K562 (cell line): Measurements from ENCODE around the gene SPAG4. TPM values are rescaled to one million over a fixed set of nuclear protein-coding genes. Genes with fewer than 3 reads are reported as not detected.

Source experiments
- ATAC-seq: fragments of 200-7000 bp; cut with Tn5 transposase; 3 replicates; pipeline ENCODE4 v1.9.1; 2020; ENCODE audit warnings: moderate library complexity
- BruUV-seq: library from RNA; stranded (reverse); fragments of 400-500 nt; replicated peaks from 2 replicates; lab custom pipeline; 2021; lab: Mats Ljungman, UMichigan
- CTCF ChIA-PET: fragments of 300-600 bp; formaldehyde crosslinking; extraction: SDS; loops from one replicate; lab custom pipeline; 2021; ENCODE audit warnings: low intra/inter-chr PET ratio; lab: Yijun Ruan, JAX
- POLR2A ChIA-PET: fragments of 300-600, 350-650 bp; sonication (Branson Sonifier 250); formaldehyde crosslinking; extraction: SDS; loops from one replicate; lab custom pipeline; 2021; ENCODE audit warnings: antibody characterized with exemption, inconsistent platforms; lab: Yijun Ruan, JAX
- DNase-seq, 4 experiments: peaks; one replicate each; pipeline versions ENCODE4 v3.0.0 to v3.0.0-alpha.2; 2011 to 2018; ENCODE audit warnings: low spot score in 3 of 4, mixed read lengths in 3 of 4; ENCODE audit errors: extremely low read depth in 1 of 4
- FAIRE-seq: peaks from 2 replicates; lab custom pipeline; 2011; peaks lifted over from hg19 to GRCh38; lab: Jason Lieb, UNC
- H2AFZ ChIP-seq: 2 replicates; pipeline ENCODE4 v1.6.0; 2011; ENCODE audit warnings: low read depth, low read length, control low read depth, inconsistent platforms
- H3K27ac ChIP-seq: fragments of 200-600 bp; 3 replicates; pipeline ENCODE4 v1.8.0; 2011; ENCODE audit warnings: low read depth, mild to moderate bottlenecking, control low read depth, inconsistent platforms, low read length, moderate library complexity, mixed read lengths; ENCODE audit errors: extremely low read depth
- H3K27me3 ChIP-seq, 2 experiments: fragments of 300-600 bp in 1 of 2; 2 replicates in 1 of 2; 3 replicates in 1 of 2; pipeline versions ENCODE4 v1.6.0 to v1.8.0; 2011; ENCODE audit warnings: inconsistent platforms in 2 of 2, low read length in 2 of 2, mild to moderate bottlenecking in 1 of 2, mixed read lengths in 1 of 2, moderate library complexity in 1 of 2; ENCODE audit not compliant: control insufficient read depth in 2 of 2, insufficient read depth in 2 of 2
- H3K36me3 ChIP-seq: fragments of 300-600 bp; 3 replicates; pipeline ENCODE4 v1.8.0; 2011; ENCODE audit warnings: mild to moderate bottlenecking, low read length, inconsistent platforms; ENCODE audit not compliant: control insufficient read depth, insufficient read depth
- H3K4me1 ChIP-seq, 2 experiments: fragments of 200-600 bp in 1 of 2; replicated peaks in 1 of 2; 2 replicates in 1 of 2; 3 replicates in 1 of 2; pipeline versions ENCODE4 v1.5.1 to v1.8.0; 2011; ENCODE audit warnings: inconsistent platforms in 2 of 2, low read length in 2 of 2, mild to moderate bottlenecking in 1 of 2, mixed read lengths in 1 of 2, moderate library complexity in 1 of 2; ENCODE audit not compliant: control insufficient read depth in 2 of 2, insufficient read depth in 2 of 2
- H3K4me2 ChIP-seq: 2 replicates; pipeline ENCODE4 v1.6.1; 2011; ENCODE audit warnings: low read length, control low read depth, inconsistent platforms, mixed read lengths; ENCODE audit not compliant: insufficient read depth
- H3K4me3 ChIP-seq: fragments of 200-600 bp; sonication (generic), shearing (Covaris generic); 2 replicates; pipeline ENCODE4 v1.5.1; 2016; ENCODE audit warnings: control low read depth, inconsistent platforms
- H3K79me2 ChIP-seq: fragments of 200-600 bp; 3 replicates; pipeline ENCODE4 v1.8.0; 2011; ENCODE audit warnings: low read length, inconsistent platforms; ENCODE audit not compliant: control insufficient read depth, insufficient read depth
- H3K9ac ChIP-seq, 2 experiments: 2 replicates each; pipeline versions ENCODE4 v1.6.0 to v1.6.1; 2011; ENCODE audit warnings: low read depth in 2 of 2, low read length in 2 of 2, control low read depth in 1 of 2, inconsistent platforms in 1 of 2, mild to moderate bottlenecking in 1 of 2, mixed read lengths in 1 of 2; ENCODE audit not compliant: insufficient read depth in 1 of 2
- H3K9me1 ChIP-seq: one replicate; pipeline ENCODE4 v1.6.0; 2011; ENCODE audit warnings: inconsistent platforms, mild to moderate bottlenecking, low read length, moderate library complexity; ENCODE audit not compliant: control insufficient read depth, insufficient read depth
- H3K9me3 ChIP-seq: replicated peaks from 2 replicates; pipeline ENCODE4 v1.5.1; 2011; ENCODE audit warnings: low read depth, low read length, inconsistent platforms; ENCODE audit not compliant: control insufficient read depth, insufficient read depth
- H4K20me1 ChIP-seq: replicated peaks from 2 replicates; pipeline ENCODE4 v1.6.1; 2011; ENCODE audit warnings: low read length, inconsistent platforms, mixed read lengths; ENCODE audit not compliant: control insufficient read depth, insufficient read depth
- EGR1 ChIP-seq: fragments of 450-650 bp; conservative IDR thresholded peaks from 2 replicates; pipeline ENCODE4 v1.6.1; 2017; ENCODE audit warnings: mild to moderate bottlenecking
- ESRRA ChIP-seq: fragments of 450-650 bp; IDR thresholded peaks from 2 replicates; pipeline ENCODE4 v1.6.1; 2014; ENCODE audit warnings: low read depth, mild to moderate bottlenecking, moderate library complexity, borderline replicate concordance
- POLR2B ChIP-seq: fragments of 450-650 bp; IDR thresholded peaks from 2 replicates; pipeline ENCODE4 v1.6.1; 2018; ENCODE audit warnings: low read depth; ENCODE audit not compliant: partially characterized antibody
- SMAD4 ChIP-seq: fragments of 250-450 bp; sonication (Bioruptor Pico); conservative IDR thresholded peaks from 2 replicates; pipeline ENCODE4 v1.8.0; 2021; ENCODE audit warnings: inconsistent platforms, mild to moderate bottlenecking, moderate library complexity
- U2AF1 ChIP-seq: fragments of 200-400 bp; formaldehyde crosslinking; optimal IDR thresholded peaks from 2 replicates; pipeline ENCODE3; 2017; ENCODE audit warnings: mild to moderate bottlenecking, low read depth, low read length, moderate library complexity
- ZNF253 ChIP-seq: fragments of 250-450 bp; sonication (Bioruptor Pico); conservative IDR thresholded peaks from 2 replicates; pipeline ENCODE4 v1.6.1; 2021; ENCODE audit warnings: mild to moderate bottlenecking
- WGBS: fragments of 100-300 bp; shearing (Covaris generic); methylation state at CpG from one replicate; pipeline ENCODE4 v1.1.6; 2016; ENCODE audit warnings: low coverage, mixed read lengths; ENCODE audit not compliant: insufficient coverage; ENCODE audit errors: missing lambda C conversion rate; 5-methylcytosine and 5-hydroxymethylcytosine counted together
- in situ Hi-C: fragments of 300-500 bp; cut with MboI; formaldehyde crosslinking; loops from 4 replicates; pipeline ENCODE4 v1.15.0; 2018; ENCODE audit warnings: inconsistent platforms, mixed read lengths
- intact Hi-C: fragments of 100-400 bp; cut with micrococcal nuclease; formaldehyde crosslinking; loops from 2 replicates; pipeline ENCODE4 v1.14.2; 2022
- polyA plus RNA-seq, 8 experiments: library from polyadenylated mRNA; depleted of rRNA in 4 of 8; stranded (reverse) in 5 of 8; unstranded in 3 of 8; fragments of >200 nt; fragmentation: Nextera tagmentation in 2 of 8; fragmentation: Illumina TruSeq in 1 of 8; extraction: Ambion mirVana in 2 of 8; extraction: Trizol in 1 of 8; gene quantifications; 2 replicates each; pipeline versions ENCODE4 v1.2.1 to v1.2.3, GENCODE V29; 2011 to 2014; ENCODE audit warnings: inconsistent platforms in 1 of 8, missing spikeins in 1 of 8
- total RNA-seq, 7 experiments: library from RNA; depleted of rRNA in 6 of 7; stranded (reverse); fragments of >200 nt in 6 of 7; fragmentation: Illumina TruSeq in 2 of 7; extraction: Trizol in 2 of 7; gene quantifications; 2 replicates each; pipeline versions ENCODE4 v1.2.1 to v1.2.3, GENCODE V29; 2011 to 2021; ENCODE audit warnings: low replicate concordance in 1 of 7
- TF ChIP-seq, protein P1 (sequence below): fragments of 450-650 bp; formaldehyde crosslinking; IDR thresholded peaks from 2 replicates; pipeline ENCODE4 v1.4.0; 2020; ENCODE audit warnings: mild to moderate bottlenecking, moderate library complexity
- TF ChIP-seq, protein P2 (sequence below): fragments of 250-450 bp; sonication (Bioruptor Pico); IDR thresholded peaks from 2 replicates; pipeline ENCODE4 v1.5.0; 2020; ENCODE audit warnings: mild to moderate bottlenecking, borderline replicate concordance
- TF ChIP-seq, protein P3 (sequence below): sonication (generic); formaldehyde crosslinking; IDR thresholded peaks from 2 replicates; pipeline ENCODE4 v1.8.0; 2022; ENCODE audit warnings: mild to moderate bottlenecking, missing genetic modification reagents
- TF ChIP-seq, protein P4 (sequence below): sonication (generic); formaldehyde crosslinking; IDR thresholded peaks from 2 replicates; pipeline ENCODE4 v1.8.0; 2023; ENCODE audit warnings: mild to moderate bottlenecking, missing genetic modification reagents

SPAG4 gene
- total and polyA plus RNA-seq, 9 of the 15 experiments (the other 6 are each of a cell fraction or from before 2014, with no cell fraction given) = 1.6 to 11.4 (median 4.6) TPM

DNA sequence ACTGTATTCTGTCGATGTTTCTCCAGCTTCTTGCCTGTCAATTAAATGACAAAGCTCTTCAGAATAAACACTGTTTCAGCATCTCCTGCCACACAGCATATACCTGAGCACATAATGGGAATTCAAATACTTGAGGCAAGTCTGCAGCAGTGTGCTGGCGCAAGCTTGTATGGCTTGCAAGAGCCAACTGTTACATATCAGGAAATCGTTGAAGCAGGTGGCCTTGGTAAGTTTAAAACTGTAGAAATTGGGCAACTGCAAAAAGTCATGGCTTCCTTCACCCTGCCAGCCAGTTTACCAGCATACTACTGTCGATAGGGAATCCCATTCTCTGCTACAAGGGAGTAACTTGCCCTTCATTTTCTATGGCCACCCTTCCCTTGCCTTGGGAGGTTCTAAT lies 26.1 kb downstream of the SPAG4 start:
- Histone ChIP-seq H3K4me3 (no peak overlapping the region), H3K9me3 (no peaks in the 10 kb centered on the region), H4K20me1 (peaks cover 5% of the 10 kb centered on the region), H3K4me1 (peaks cover 0 to 2% of the 10 kb centered on the region in 2 experiments; a peak in 1 of 5 replicates), H3K9me1 (no peaks in the 10 kb centered on the region), H2AFZ (no peak overlapping the region), H3K9ac (no peak overlapping the region), H3K36me3 (no peaks in the 10 kb centered on the region), H3K27ac (no peak overlapping the region), H3K79me2 (peaks cover 52% of the 10 kb centered on the region; the same call in 2 of the 3 replicates), H3K27me3 (no peaks in the 10 kb centered on the region), H3K4me2 (no peak overlapping the region)
- in situ Hi-C loops (no loop called here), intact Hi-C loops (no loop called here)
- FAIRE-seq (no peak), ATAC-seq (no peak), DNase-seq (no peak)
- ChIA-PET POLR2A (interaction anchor here (0.6 to 2.7 kb wide), 6 partner anchors 10 to 620 kb away, joined by 3 to 11 read pairs (median 4); no protein-coding TSS in a partner anchor), CTCF (no interaction called here)
- no TSS peak for BruUV-seq
- 85% methylated on average over 4 of the region's 4 CpGs for WGBS
- TF ChIP-seq, protein P1, sequence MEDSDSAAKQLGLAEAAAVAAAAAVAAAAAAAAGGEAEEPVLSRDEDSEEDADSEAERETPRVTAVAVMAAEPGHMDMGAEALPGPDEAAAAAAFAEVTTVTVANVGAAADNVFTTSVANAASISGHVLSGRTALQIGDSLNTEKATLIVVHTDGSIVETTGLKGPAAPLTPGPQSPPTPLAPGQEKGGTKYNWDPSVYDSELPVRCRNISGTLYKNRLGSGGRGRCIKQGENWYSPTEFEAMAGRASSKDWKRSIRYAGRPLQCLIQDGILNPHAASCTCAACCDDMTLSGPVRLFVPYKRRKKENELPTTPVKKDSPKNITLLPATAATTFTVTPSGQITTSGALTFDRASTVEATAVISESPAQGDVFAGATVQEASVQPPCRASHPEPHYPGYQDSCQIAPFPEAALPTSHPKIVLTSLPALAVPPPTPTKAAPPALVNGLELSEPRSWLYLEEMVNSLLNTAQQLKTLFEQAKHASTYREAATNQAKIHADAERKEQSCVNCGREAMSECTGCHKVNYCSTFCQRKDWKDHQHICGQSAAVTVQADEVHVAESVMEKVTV (CRISPR knock-in tag) = no peak
- TF ChIP-seq EGR1 = no peak
- TF ChIP-seq, protein P2, sequence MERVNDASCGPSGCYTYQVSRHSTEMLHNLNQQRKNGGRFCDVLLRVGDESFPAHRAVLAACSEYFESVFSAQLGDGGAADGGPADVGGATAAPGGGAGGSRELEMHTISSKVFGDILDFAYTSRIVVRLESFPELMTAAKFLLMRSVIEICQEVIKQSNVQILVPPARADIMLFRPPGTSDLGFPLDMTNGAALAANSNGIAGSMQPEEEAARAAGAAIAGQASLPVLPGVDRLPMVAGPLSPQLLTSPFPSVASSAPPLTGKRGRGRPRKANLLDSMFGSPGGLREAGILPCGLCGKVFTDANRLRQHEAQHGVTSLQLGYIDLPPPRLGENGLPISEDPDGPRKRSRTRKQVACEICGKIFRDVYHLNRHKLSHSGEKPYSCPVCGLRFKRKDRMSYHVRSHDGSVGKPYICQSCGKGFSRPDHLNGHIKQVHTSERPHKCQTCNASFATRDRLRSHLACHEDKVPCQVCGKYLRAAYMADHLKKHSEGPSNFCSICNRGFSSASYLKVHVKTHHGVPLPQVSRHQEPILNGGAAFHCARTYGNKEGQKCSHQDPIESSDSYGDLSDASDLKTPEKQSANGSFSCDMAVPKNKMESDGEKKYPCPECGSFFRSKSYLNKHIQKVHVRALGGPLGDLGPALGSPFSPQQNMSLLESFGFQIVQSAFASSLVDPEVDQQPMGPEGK (CRISPR knock-in tag) = no peak
- no peak for TF ChIP-seq U2AF1
- TF ChIP-seq ESRRA = no peak
- no peak for TF ChIP-seq ZNF253 (CRISPR knock-in tag)
- TF ChIP-seq POLR2B = no peak
- TF ChIP-seq, protein P3, sequence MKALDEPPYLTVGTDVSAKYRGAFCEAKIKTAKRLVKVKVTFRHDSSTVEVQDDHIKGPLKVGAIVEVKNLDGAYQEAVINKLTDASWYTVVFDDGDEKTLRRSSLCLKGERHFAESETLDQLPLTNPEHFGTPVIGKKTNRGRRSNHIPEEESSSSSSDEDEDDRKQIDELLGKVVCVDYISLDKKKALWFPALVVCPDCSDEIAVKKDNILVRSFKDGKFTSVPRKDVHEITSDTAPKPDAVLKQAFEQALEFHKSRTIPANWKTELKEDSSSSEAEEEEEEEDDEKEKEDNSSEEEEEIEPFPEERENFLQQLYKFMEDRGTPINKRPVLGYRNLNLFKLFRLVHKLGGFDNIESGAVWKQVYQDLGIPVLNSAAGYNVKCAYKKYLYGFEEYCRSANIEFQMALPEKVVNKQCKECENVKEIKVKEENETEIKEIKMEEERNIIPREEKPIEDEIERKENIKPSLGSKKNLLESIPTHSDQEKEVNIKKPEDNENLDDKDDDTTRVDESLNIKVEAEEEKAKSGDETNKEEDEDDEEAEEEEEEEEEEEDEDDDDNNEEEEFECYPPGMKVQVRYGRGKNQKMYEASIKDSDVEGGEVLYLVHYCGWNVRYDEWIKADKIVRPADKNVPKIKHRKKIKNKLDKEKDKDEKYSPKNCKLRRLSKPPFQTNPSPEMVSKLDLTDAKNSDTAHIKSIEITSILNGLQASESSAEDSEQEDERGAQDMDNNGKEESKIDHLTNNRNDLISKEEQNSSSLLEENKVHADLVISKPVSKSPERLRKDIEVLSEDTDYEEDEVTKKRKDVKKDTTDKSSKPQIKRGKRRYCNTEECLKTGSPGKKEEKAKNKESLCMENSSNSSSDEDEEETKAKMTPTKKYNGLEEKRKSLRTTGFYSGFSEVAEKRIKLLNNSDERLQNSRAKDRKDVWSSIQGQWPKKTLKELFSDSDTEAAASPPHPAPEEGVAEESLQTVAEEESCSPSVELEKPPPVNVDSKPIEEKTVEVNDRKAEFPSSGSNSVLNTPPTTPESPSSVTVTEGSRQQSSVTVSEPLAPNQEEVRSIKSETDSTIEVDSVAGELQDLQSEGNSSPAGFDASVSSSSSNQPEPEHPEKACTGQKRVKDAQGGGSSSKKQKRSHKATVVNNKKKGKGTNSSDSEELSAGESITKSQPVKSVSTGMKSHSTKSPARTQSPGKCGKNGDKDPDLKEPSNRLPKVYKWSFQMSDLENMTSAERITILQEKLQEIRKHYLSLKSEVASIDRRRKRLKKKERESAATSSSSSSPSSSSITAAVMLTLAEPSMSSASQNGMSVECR (CRISPR knock-in tag) = no peak
- no peak for TF ChIP-seq SMAD4 (CRISPR knock-in tag)
- TF ChIP-seq, protein P4, sequence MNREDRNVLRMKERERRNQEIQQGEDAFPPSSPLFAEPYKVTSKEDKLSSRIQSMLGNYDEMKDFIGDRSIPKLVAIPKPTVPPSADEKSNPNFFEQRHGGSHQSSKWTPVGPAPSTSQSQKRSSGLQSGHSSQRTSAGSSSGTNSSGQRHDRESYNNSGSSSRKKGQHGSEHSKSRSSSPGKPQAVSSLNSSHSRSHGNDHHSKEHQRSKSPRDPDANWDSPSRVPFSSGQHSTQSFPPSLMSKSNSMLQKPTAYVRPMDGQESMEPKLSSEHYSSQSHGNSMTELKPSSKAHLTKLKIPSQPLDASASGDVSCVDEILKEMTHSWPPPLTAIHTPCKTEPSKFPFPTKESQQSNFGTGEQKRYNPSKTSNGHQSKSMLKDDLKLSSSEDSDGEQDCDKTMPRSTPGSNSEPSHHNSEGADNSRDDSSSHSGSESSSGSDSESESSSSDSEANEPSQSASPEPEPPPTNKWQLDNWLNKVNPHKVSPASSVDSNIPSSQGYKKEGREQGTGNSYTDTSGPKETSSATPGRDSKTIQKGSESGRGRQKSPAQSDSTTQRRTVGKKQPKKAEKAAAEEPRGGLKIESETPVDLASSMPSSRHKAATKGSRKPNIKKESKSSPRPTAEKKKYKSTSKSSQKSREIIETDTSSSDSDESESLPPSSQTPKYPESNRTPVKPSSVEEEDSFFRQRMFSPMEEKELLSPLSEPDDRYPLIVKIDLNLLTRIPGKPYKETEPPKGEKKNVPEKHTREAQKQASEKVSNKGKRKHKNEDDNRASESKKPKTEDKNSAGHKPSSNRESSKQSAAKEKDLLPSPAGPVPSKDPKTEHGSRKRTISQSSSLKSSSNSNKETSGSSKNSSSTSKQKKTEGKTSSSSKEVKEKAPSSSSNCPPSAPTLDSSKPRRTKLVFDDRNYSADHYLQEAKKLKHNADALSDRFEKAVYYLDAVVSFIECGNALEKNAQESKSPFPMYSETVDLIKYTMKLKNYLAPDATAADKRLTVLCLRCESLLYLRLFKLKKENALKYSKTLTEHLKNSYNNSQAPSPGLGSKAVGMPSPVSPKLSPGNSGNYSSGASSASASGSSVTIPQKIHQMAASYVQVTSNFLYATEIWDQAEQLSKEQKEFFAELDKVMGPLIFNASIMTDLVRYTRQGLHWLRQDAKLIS (CRISPR knock-in tag) = no peak
